ENCODE results near the gene ITGA3.

- no peak for TF ChIP-seq CTCF (IDR thresholded peaks at IDR 0.05; ENCODE audit: borderline replicate concordance, extremely low read depth, low read length, poor library complexity, severe bottlenecking)
- TF ChIP-seq EZH2 (IDR thresholded peaks at IDR 0.05; ENCODE audit: borderline replicate concordance, low read depth, low read length, severe bottlenecking): no peak
Measured at GRCh38 chr17:50081757-50082156, 25.8 kb downstream of the ITGA3 start.

Data from DND-41 (cell line).